Measurements from ENCODE around the gene B4GALT2. TPM values are rescaled to one million over a fixed set of nuclear protein-coding genes. Genes with fewer than 3 reads are reported as not detected.

Gene B4GALT2
- total and polyA plus RNA-seq, 9 of the 15 experiments (the other 6 are each of a cell fraction or from before 2014, with no cell fraction given), result 1.3 to 86.8 (median 43.8) TPM

GRCh38 chr1:43934101-43934985, 44.7 kb upstream of the B4GALT2 start (continued):
- TF ChIP-seq EP300 (IDR thresholded peaks at IDR 0.05; ENCODE audit: low read length), result no peak
- TF ChIP-seq ZNF324 (CRISPR knock-in tag; IDR thresholded peaks at IDR 0.05), result no peak
- no peak for TF ChIP-seq HBP1 (CRISPR knock-in tag; IDR thresholded peaks at IDR 0.05)
- no peak for TF ChIP-seq EWSR1 (IDR thresholded peaks at IDR 0.05; ENCODE audit: borderline replicate concordance, low read depth, partially characterized antibody)
- TF ChIP-seq ZNF282 (CRISPR knock-in tag; IDR thresholded peaks at IDR 0.05), result no peak

GRCh38 chr1:43934986-43935324, 44.1 kb upstream of the B4GALT2 start:
- Histone ChIP-seq H3K9ac (ENCODE audit: insufficient read depth in 1 of 2, low read depth in 2 of 2, low read length in 2 of 2) (no peak overlapping the region), H3K9me1 (ENCODE audit: control insufficient read depth, insufficient read depth, low read length) (peaks cover 8% of the 10 kb centered on the region), H3K4me3 (no peak overlapping the region), H3K79me2 (ENCODE audit: control insufficient read depth, insufficient read depth, low read length) (no peaks in the 10 kb centered on the region), H3K9me3 (replicated peaks; ENCODE audit: control insufficient read depth, insufficient read depth, low read depth, low read length) (no peaks in the 10 kb centered on the region), H3K27ac (ENCODE audit: extremely low read depth, low read depth, low read length) (no peak overlapping the region), H3K4me2 (ENCODE audit: insufficient read depth, low read length) (no peak overlapping the region), H3K4me1 (replicated peaks in 1 of 2; ENCODE audit: control insufficient read depth in 2 of 2, insufficient read depth in 2 of 2, low read length in 2 of 2) (peaks cover 12 to 32% of the 10 kb centered on the region in 2 experiments; a peak in 4 of 5 replicates), H2AFZ (ENCODE audit: low read depth, low read length) (0 out of 2 replicates have a peak overlapping the region, but pooled peaks have one; percentile 65), H3K36me3 (ENCODE audit: control insufficient read depth, insufficient read depth, low read length) (peaks cover 4% of the 10 kb centered on the region; the same call in 2 of the 3 replicates), H4K20me1 (replicated peaks; ENCODE audit: control insufficient read depth, insufficient read depth, low read length) (0 out of 2 replicates have a peak, but pooled peaks cover 3% of the 10 kb centered on the region), H3K27me3 (ENCODE audit: control insufficient read depth in 2 of 2, insufficient read depth in 2 of 2, low read length in 2 of 2) (no peaks in the 10 kb centered on the region)
- WGBS (ENCODE audit: insufficient coverage, low coverage, missing lambda C conversion rate), result 33% methylated on average over 5 of the region's 5 CpGs
- POLR2A ChIA-PET, result interaction anchor here (0.6 to 2.1 kb wide), 17 partner anchors 9 to 545 kb away, joined by 3 to 21 read pairs (median 3); partner anchors contain the start of genes ATP6V0B, IPO13, MED8 and SZT2
- FAIRE-seq (no peak), ATAC-seq (no peak; the same call in 2 of the 3 replicates), DNase-seq (ENCODE audit: extremely low read depth in 1 of 4, low spot score in 3 of 4) (no peak)
- intact Hi-C loops (cut with micrococcal nuclease), result loop anchor here (1.0 to 5.0 kb wide), 5 partner anchors 88 to 708 kb away; no protein-coding TSS in a partner anchor
- in situ Hi-C loops (cut with MboI), result loop anchor here (5.0 to 10.0 kb wide), 3 partner anchors 163 to 700 kb away; no protein-coding TSS in a partner anchor
- CTCF ChIA-PET (ENCODE audit: low intra/inter-chr PET ratio), result interaction anchor here (0.7 to 4.7 kb wide), 9 partner anchors 11 to 708 kb away, joined by 3 to 79 read pairs (median 4); partner anchors contain the start of genes IPO13 and PTPRF
- no TSS peak for BruUV-seq (replicated peaks)
- TF ChIP-seq KAT7 (CRISPR knock-in tag; IDR thresholded peaks at IDR 0.05; ENCODE audit: borderline replicate concordance) (0 out of 2 replicates have a peak, but pooled peaks have one; percentile 39), TCF3 (CRISPR knock-in tag; IDR thresholded peaks at IDR 0.05) (no peak), RB1 (IDR thresholded peaks at IDR 0.05; ENCODE audit: low read depth) (peak; percentile 61; the same call in 1 of the 2 replicates), GABPB1 (CRISPR knock-in tag; IDR thresholded peaks at IDR 0.05) (peak; percentile 56; the same call in 1 of the 2 replicates), ZNF384 (IDR thresholded peaks at IDR 0.05; ENCODE audit: low read depth, low read length) (no peak), ID3 (CRISPR knock-in tag; IDR thresholded peaks at IDR 0.05) (no peak), ID3 (tag; IDR thresholded peaks at IDR 0.05) (0 out of 2 replicates have a peak, but pooled peaks have one; percentile 2), ETS1 (conservative IDR thresholded peaks at IDR 0.05; ENCODE audit: control insufficient read depth, low read depth, low read length) (0 out of 2 replicates have a peak, but pooled peaks have one; percentile 5), CREB1 (IDR thresholded peaks at IDR 0.05) (no peak), CREB1 (CRISPR knock-in tag; IDR thresholded peaks at IDR 0.05) (peak; percentile 38; the same call in 1 of the 2 replicates), SMAD1 (IDR thresholded peaks at IDR 0.05; ENCODE audit: low read depth, low read length, partially characterized antibody) (no peak), KAT2B (IDR thresholded peaks at IDR 0.05; ENCODE audit: low read depth, low read length) (no peak), NCOA6 (IDR thresholded peaks at IDR 0.05) (no peak)

Data from K562 (cell line).